Measurements from ENCODE around the gene VAV3.

- TF ChIP-seq CTCF (IDR thresholded peaks at IDR 0.05; ENCODE audit: insufficient read depth, low read depth, low read length) (no peak), EZH2 (IDR thresholded peaks at IDR 0.05; ENCODE audit: insufficient read depth, low read length) (no peak)
Observed at GRCh38 chr1:108009603-108010195, 44.7 kb upstream of the VAV3 start.

Measured in astrocyte (in vitro differentiated cells and primary cell).